HG03378 (cell line): Measurements from ENCODE around the gene CYBRD1.
"Not testable (repeated sequence)": the region's sequence is repeated elsewhere in the genome, so short reads cannot be mapped to it uniquely, and the experiment has no call there.

Experiments used
- ATAC-seq: cut with Tn5 transposase; IDR thresholded peaks from one replicate; pipeline ENCODE4 v1.9.1; 2021; ENCODE audit warnings: mild to moderate bottlenecking, moderate library complexity; ENCODE audit not compliant: unreplicated experiment

Gene CYBRD1

GRCh38 chr2:171522052-171522787, at the start of gene CYBRD1:
TSS of gene CYBRD1 (plus strand) at chr2:171522474. CDS start at chr2:171522546, 72 bp downstream.
- ATAC-seq = peak; percentile 43

- ATAC-seq = no peak
Measured at GRCh38 chr2:171475979-171476378, 46.3 kb upstream of the CYBRD1 start.

GRCh38 chr2:171478345-171478744, 43.9 kb upstream of the CYBRD1 start:
- ATAC-seq = no peak

GRCh38 chr2:171479154-171479814, 43.0 kb upstream of the CYBRD1 start:
- peak; percentile 47 for ATAC-seq

GRCh38 chr2:171480908-171481307, 41.4 kb upstream of the CYBRD1 start:
- no peak for ATAC-seq

GRCh38 chr2:171482308-171482707, 40.0 kb upstream of the CYBRD1 start:
- no peak for ATAC-seq

- ATAC-seq = no peak
Measured at GRCh38 chr2:171482877-171483276, 39.4 kb upstream of the CYBRD1 start.

GRCh38 chr2:171483793-171484192, 38.5 kb upstream of the CYBRD1 start:
- ATAC-seq = no peak

- no peak for ATAC-seq
Measured at GRCh38 chr2:171485116-171485515, 37.2 kb upstream of the CYBRD1 start.

- ATAC-seq = no peak
Measured at GRCh38 chr2:171487201-171487600, 35.1 kb upstream of the CYBRD1 start.

GRCh38 chr2:171487803-171488259, 34.4 kb upstream of the CYBRD1 start:
- ATAC-seq = no peak

GRCh38 chr2:171490577-171490976, 31.7 kb upstream of the CYBRD1 start:
- no peak for ATAC-seq

- ATAC-seq = no peak
Measured at GRCh38 chr2:171491292-171491691, 31.0 kb upstream of the CYBRD1 start.

- no peak for ATAC-seq
Measured at GRCh38 chr2:171492664-171493063, 29.6 kb upstream of the CYBRD1 start.

GRCh38 chr2:171497664-171498063, 24.6 kb upstream of the CYBRD1 start:
- not testable (repeated sequence) for ATAC-seq

GRCh38 chr2:171505374-171505773, 16.9 kb upstream of the CYBRD1 start:
- no peak for ATAC-seq

- ATAC-seq = peak; percentile 80
Measured at GRCh38 chr2:171509945-171510731, 12.1 kb upstream of the CYBRD1 start.

GRCh38 chr2:171512014-171512413, 10.3 kb upstream of the CYBRD1 start:
- no peak for ATAC-seq

- ATAC-seq = no peak
Measured at GRCh38 chr2:171512683-171513195, 9.5 kb upstream of the CYBRD1 start.

- no peak for ATAC-seq
Measured at GRCh38 chr2:171513719-171514160, 8.5 kb upstream of the CYBRD1 start.

GRCh38 chr2:171514908-171515582, 7.2 kb upstream of the CYBRD1 start:
- ATAC-seq = no peak
